ENCODE measurements around the gene PAM.

PAM gene

DNA sequence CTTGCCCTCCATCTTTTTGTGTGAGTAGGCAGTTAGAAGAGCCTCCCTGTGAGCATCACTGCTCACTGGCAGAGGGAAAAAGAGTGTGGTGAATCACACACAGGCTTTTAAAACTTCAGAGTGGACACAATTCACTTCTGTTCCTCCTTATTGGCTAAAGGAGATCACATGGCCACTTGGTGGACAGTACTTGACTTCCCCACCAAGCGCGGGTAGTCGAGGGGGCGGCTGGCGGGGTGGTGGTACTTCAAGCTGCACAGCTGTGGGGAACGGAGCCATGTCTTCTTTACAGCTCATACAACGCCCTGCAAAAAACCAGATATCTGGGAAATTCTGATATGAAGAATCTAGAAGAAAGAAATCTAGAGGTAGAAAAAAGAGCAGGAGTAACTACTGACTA lies 95.4 kb downstream of the PAM start:
- no peak overlapping the region for H3K27ac ChIP-seq (ENCODE audit: low read length)
- no peaks in the 10 kb centered on the region for H3K9me3 ChIP-seq (ENCODE audit: control insufficient read depth, low read depth, low read length)
- peaks cover 5% of the 10 kb centered on the region for H3K4me1 ChIP-seq (ENCODE audit: control insufficient read depth, low read depth, low read length)
- no peaks in the 10 kb centered on the region for H3K27me3 ChIP-seq (ENCODE audit: control insufficient read depth, insufficient read depth, low read length)
- no peak overlapping the region for H3K4me3 ChIP-seq (ENCODE audit: low read length)
- no peak overlapping the region for H3K9ac ChIP-seq (ENCODE audit: low read length)
- no peaks in the 10 kb centered on the region for H3K36me3 ChIP-seq (ENCODE audit: control insufficient read depth, low read depth, low read length)

DNA sequence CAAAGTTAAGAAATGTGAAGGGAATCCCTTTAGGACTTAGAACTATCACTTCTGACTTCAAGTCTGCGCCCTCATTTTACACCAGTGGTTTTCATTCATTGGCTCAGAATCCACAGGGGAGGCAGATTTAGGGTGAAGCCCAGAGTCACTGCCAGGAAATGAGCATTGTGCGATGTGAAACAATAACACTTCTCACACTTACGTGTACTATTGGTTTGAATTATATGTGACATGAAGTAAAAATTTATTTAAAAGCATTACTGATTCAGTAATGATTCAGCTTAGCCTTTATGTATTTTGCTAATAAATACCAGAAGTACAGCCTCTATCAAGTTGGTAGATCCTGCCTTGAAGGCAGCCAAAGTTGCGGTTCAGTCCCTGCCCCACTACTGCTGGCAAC lies 98.6 kb downstream of the PAM start:
- Histone ChIP-seq H3K27ac (ENCODE audit: low read length) (no peak overlapping the region), H3K9me3 (ENCODE audit: control insufficient read depth, low read depth, low read length) (no peaks in the 10 kb centered on the region), H3K36me3 (ENCODE audit: control insufficient read depth, low read depth, low read length) (no peaks in the 10 kb centered on the region), H3K27me3 (ENCODE audit: control insufficient read depth, insufficient read depth, low read length) (no peaks in the 10 kb centered on the region), H3K4me3 (ENCODE audit: low read length) (no peak overlapping the region), H3K9ac (ENCODE audit: low read length) (no peak overlapping the region), H3K4me1 (ENCODE audit: control insufficient read depth, low read depth, low read length) (peaks cover 5% of the 10 kb centered on the region)

DNA sequence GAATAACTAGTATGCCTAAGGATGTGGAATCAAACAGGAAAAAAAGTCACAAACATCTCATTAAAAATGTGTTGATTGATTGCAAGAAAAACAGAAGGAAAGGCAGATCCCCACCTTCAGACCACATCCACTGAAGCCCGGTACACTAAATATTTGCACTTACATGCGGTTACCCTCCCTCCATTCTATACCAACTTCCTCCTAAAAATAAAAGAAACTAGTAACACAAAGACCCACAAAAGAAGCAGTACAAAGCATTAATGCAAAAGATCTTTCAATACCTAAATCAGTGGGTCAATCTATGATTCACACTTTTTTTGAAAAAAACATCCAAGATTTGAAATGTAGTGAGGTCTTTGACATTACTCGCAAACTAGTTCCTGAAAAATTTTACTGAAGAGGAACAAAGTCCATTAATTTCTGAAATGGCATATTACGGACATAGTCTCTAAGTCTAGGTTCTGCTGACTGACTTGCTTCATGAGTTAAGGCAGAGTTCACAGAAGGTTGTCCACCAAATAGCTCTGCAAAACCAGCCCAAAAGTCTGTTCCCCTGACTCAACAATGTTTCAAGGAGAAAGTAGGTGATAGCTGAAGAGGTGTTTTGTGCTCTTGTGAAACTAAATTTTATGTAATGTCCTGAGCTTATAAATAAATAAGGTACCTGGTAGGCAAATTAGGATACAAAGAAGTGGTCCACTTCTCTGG lies 100.7 kb downstream of the PAM start:
- no peak overlapping the region for H3K27ac ChIP-seq (ENCODE audit: low read length)

DNA sequence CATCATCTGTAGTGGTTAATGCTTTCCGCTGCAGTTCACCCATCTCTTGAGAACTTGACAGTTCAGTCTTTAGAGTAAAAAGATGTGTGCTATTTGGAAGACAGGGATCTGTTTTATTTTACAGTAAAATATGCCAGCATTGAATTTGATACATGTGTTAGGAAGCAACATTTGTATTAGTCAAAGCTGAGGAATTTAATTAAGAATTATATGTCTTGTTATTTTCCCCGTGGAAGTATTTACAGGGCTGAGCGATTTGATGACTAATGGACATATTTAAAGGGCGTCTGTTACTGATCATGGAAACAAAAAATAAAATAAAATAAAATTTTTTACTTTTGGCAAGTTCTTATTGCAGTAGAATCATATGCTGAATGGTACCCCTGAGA lies 101.3 kb downstream of the PAM start:
- H3K4me3 ChIP-seq (ENCODE audit: low read length) = no peak overlapping the region
- no peaks in the 10 kb centered on the region for H3K9me3 ChIP-seq (ENCODE audit: control insufficient read depth, low read depth, low read length)
- no peak overlapping the region for H3K27ac ChIP-seq (ENCODE audit: low read length)
- no peak overlapping the region for H3K9ac ChIP-seq (ENCODE audit: low read length)
- H3K4me1 ChIP-seq (ENCODE audit: control insufficient read depth, low read depth, low read length) = peaks cover 11% of the 10 kb centered on the region
- H3K27me3 ChIP-seq (ENCODE audit: control insufficient read depth, insufficient read depth, low read length) = no peaks in the 10 kb centered on the region
- H3K36me3 ChIP-seq (ENCODE audit: control insufficient read depth, low read depth, low read length) = no peaks in the 10 kb centered on the region

More for the DNA sequence above, 100.7 kb downstream of the PAM start:
- no peak overlapping the region for H3K4me3 ChIP-seq (ENCODE audit: low read length)
- no peaks in the 10 kb centered on the region for H3K27me3 ChIP-seq (ENCODE audit: control insufficient read depth, insufficient read depth, low read length)
- H3K9me3 ChIP-seq (ENCODE audit: control insufficient read depth, low read depth, low read length) = no peaks in the 10 kb centered on the region
- no peaks in the 10 kb centered on the region for H3K36me3 ChIP-seq (ENCODE audit: control insufficient read depth, low read depth, low read length)
- H3K9ac ChIP-seq (ENCODE audit: low read length) = no peak overlapping the region
- peaks cover 7% of the 10 kb centered on the region for H3K4me1 ChIP-seq (ENCODE audit: control insufficient read depth, low read depth, low read length)

DNA sequence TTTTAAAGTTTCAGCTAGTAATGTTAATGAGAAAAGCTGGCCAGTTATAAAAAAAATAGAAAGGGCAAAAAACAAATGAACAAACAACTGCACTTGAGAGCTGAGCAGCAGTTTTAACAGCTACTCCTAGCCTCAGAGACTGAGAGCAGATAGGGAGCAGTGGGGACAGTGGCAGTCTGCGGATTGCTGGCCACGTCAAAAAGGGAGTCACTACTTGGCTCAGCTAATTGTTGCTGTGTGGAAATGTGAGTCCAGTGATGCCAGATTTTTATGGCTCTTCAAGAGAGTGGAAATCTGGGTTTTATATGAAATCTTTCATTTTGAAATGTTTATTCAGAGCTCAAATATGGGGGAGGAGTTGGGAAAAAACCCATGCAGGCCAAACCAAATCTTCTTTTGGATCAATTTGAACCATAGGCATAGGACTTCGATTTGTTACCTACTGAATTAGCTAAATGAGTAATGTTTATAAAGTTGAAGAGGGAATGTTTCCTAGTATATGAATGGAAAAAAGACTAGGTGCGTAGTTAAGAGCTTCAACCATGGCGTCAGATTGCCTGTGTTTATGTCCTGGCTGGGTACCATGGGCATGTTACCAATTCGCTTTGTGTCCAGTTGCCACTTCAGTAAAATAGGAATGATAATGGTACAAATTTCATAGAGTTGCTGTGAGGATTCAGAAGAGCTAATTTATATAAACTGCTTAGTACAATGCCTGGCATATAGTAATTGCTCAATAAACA lies 102.1 kb downstream of the PAM start:
- H3K9me3 ChIP-seq (ENCODE audit: control insufficient read depth, low read depth, low read length) = no peaks in the 10 kb centered on the region
- no peak overlapping the region for H3K9ac ChIP-seq (ENCODE audit: low read length)
- no peaks in the 10 kb centered on the region for H3K36me3 ChIP-seq (ENCODE audit: control insufficient read depth, low read depth, low read length)
- peaks cover 11% of the 10 kb centered on the region for H3K4me1 ChIP-seq (ENCODE audit: control insufficient read depth, low read depth, low read length)
- no peaks in the 10 kb centered on the region for H3K27me3 ChIP-seq (ENCODE audit: control insufficient read depth, insufficient read depth, low read length)
- no peak overlapping the region for H3K27ac ChIP-seq (ENCODE audit: low read length)
- no peak overlapping the region for H3K4me3 ChIP-seq (ENCODE audit: low read length)

DNA sequence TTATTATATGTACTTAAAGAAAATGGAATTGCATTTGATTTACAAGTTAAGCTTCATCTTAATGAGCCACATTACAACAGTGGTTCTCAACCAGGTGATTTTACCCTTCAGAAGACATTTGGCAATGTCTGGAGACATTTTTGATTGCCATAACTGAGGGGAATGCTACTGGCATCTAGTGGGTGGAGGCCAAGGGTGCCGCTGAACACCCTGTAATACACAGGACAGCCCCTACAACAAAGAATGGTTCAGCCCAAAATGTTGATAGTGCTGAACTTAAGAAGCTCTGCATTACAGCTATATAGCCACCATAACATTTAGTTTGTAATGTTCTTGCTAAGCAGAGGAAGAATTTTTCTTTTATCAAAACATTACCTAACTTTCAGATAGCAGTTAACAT lies 103.1 kb downstream of the PAM start:
- Histone ChIP-seq H3K36me3 (ENCODE audit: control insufficient read depth, low read depth, low read length) (no peaks in the 10 kb centered on the region), H3K9me3 (ENCODE audit: control insufficient read depth, low read depth, low read length) (no peaks in the 10 kb centered on the region), H3K4me1 (ENCODE audit: control insufficient read depth, low read depth, low read length) (peaks cover 9% of the 10 kb centered on the region), H3K27me3 (ENCODE audit: control insufficient read depth, insufficient read depth, low read length) (no peaks in the 10 kb centered on the region), H3K4me3 (ENCODE audit: low read length) (no peak overlapping the region), H3K9ac (ENCODE audit: low read length) (no peak overlapping the region), H3K27ac (ENCODE audit: low read length) (no peak overlapping the region)

DNA sequence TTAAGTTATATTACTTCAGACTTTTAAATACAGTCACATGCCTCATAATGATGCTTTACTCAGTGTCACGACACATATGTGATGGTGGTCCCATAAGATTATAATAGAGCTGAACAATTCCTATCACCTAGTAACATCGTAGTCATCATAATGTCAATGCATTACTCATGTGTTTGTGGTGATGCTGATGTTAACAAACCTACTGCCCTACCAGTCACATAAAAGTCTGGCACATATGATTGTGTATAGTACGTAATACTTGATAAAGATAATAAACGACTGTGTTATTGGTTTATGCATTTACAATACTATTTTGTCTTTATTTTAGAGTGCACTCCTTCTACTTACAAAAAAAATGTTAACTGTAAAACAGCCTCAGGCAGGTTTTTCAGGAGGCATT lies 103.7 kb downstream of the PAM start:
- H3K4me3 ChIP-seq (ENCODE audit: low read length) = no peak overlapping the region
- H3K27ac ChIP-seq (ENCODE audit: low read length) = no peak overlapping the region
- no peaks in the 10 kb centered on the region for H3K27me3 ChIP-seq (ENCODE audit: control insufficient read depth, insufficient read depth, low read length)
- no peaks in the 10 kb centered on the region for H3K9me3 ChIP-seq (ENCODE audit: control insufficient read depth, low read depth, low read length)
- no peak overlapping the region for H3K9ac ChIP-seq (ENCODE audit: low read length)
- H3K4me1 ChIP-seq (ENCODE audit: control insufficient read depth, low read depth, low read length) = peaks cover 12% of the 10 kb centered on the region
- H3K36me3 ChIP-seq (ENCODE audit: control insufficient read depth, low read depth, low read length) = no peaks in the 10 kb centered on the region

DNA sequence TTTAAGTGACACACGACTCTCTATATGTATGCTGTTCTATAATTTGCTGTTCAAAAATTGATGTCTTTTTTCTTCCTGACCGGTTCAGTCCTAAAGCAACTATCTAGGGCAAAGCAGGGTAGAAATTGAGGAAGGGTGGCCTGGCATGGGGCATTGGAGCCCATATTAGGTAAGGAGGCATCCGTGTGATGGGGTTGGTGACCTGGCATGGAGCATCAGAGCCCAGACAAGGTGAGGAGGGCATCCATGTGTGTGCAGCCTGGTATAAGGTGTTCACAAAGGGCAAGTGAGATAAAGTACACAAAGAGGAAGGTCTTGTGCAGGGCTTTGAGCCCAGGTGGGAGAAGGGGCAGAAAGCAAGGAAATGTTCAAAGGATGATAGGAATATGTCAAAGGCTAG lies 104.9 kb downstream of the PAM start:
- no peaks in the 10 kb centered on the region for H3K36me3 ChIP-seq (ENCODE audit: control insufficient read depth, low read depth, low read length)
- H3K9ac ChIP-seq (ENCODE audit: low read length) = no peak overlapping the region
- no peaks in the 10 kb centered on the region for H3K9me3 ChIP-seq (ENCODE audit: control insufficient read depth, low read depth, low read length)
- H3K4me1 ChIP-seq (ENCODE audit: control insufficient read depth, low read depth, low read length) = peaks cover 22% of the 10 kb centered on the region
- no peaks in the 10 kb centered on the region for H3K27me3 ChIP-seq (ENCODE audit: control insufficient read depth, insufficient read depth, low read length)
- H3K4me3 ChIP-seq (ENCODE audit: low read length) = no peak overlapping the region
- H3K27ac ChIP-seq (ENCODE audit: low read length) = no peak overlapping the region

DNA sequence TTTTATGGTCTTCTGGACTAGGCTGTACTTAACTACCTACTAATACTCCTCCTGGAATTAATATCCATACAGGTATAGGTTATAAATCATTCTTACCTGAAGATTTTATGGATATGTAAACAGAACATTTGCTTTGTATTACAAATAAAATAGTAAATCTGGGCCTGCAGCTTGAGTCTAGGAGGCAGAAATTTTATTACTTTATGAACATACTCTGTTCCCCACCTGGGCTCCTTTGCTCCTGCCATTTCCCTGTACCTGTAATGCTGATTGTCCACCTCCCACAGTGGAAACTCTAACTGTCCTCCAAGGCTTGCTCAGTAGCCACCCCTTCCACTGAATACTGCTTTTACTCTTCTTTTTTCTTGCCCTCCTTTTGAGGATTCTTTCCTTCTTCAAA lies 108.0 kb downstream of the PAM start:
- Histone ChIP-seq H3K9ac (ENCODE audit: low read length) (no peak overlapping the region), H3K27ac (ENCODE audit: low read length) (no peak overlapping the region), H3K4me3 (ENCODE audit: low read length) (no peak overlapping the region), H3K27me3 (ENCODE audit: control insufficient read depth, insufficient read depth, low read length) (no peaks in the 10 kb centered on the region), H3K36me3 (ENCODE audit: control insufficient read depth, low read depth, low read length) (no peaks in the 10 kb centered on the region), H3K4me1 (ENCODE audit: control insufficient read depth, low read depth, low read length) (peaks cover 35% of the 10 kb centered on the region), H3K9me3 (ENCODE audit: control insufficient read depth, low read depth, low read length) (no peaks in the 10 kb centered on the region)

DNA sequence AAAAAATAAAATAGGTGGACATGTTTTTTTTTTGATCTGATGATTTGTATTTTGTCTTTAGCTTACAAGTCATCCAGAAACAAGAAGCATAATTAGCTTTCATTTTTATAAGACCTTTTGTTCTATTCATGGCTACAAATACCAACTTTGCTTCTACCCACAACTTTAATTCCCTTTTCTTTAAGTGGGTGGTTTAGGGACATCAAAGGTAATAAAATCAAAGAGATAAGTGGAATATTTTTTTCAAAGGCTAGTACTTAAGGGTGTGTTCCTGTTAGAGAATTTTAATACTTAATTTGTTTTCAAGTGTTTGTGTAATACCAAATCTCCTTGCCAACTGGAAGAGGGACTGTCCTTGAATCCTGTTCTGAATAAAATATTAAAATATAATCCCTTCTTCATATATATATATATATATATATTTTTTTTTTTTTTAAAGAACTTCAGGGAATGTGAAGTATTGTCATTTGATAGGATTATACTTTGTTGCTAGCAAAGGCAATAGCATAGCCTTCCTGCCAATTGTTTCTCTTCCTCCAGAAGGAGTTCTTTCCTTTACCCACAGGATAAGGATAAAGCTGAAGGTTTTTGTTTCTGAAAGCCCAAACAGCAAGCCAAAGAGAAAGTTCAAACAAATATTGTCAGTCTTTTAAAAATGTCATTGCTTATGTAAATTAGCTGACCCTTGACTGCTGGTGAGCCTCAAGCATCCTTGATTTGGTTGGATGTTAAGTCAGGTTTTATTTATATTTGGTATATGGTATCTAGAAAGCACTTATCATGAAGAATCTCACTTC lies 108.9 kb downstream of the PAM start:
- Histone ChIP-seq H3K4me3 (ENCODE audit: low read length) (no peak overlapping the region), H3K9me3 (ENCODE audit: control insufficient read depth, low read depth, low read length) (no peaks in the 10 kb centered on the region), H3K27me3 (ENCODE audit: control insufficient read depth, insufficient read depth, low read length) (no peaks in the 10 kb centered on the region), H3K9ac (ENCODE audit: low read length) (no peak overlapping the region), H3K36me3 (ENCODE audit: control insufficient read depth, low read depth, low read length) (no peaks in the 10 kb centered on the region), H3K4me1 (ENCODE audit: control insufficient read depth, low read depth, low read length) (peaks cover 35% of the 10 kb centered on the region), H3K27ac (ENCODE audit: low read length) (no peak overlapping the region)

DNA sequence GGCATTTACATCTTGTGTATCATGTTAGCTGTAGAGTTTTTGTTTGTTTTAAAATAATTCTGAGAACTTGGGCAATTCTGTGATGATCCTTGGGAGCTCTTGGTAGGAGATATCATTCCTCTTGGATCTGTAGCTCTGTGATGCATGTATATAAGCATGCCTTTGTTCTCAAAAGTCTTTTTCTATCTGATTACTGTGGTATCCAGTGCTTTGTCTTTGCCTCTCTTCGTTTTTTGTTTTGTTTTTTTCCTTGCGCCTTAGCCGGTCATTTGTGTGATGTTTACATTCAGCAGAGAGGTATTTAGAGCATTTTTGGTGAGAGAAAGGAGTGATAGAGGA lies 110.0 kb downstream of the PAM start:
- Histone ChIP-seq H3K4me1 (ENCODE audit: control insufficient read depth, low read depth, low read length) (peaks cover 35% of the 10 kb centered on the region), H3K4me3 (ENCODE audit: low read length) (peak overlapping the region; percentile 76), H3K9me3 (ENCODE audit: control insufficient read depth, low read depth, low read length) (no peaks in the 10 kb centered on the region), H3K27ac (ENCODE audit: low read length) (peak overlapping the region; percentile 71), H3K36me3 (ENCODE audit: control insufficient read depth, low read depth, low read length) (no peaks in the 10 kb centered on the region), H3K27me3 (ENCODE audit: control insufficient read depth, insufficient read depth, low read length) (no peaks in the 10 kb centered on the region), H3K9ac (ENCODE audit: low read length) (peak overlapping the region; percentile 69)

Data from iPS-18a (cell line).